HepG2 (cell line): ENCODE measurements around the gene ACTA2. TPM values are rescaled to one million over a fixed set of nuclear protein-coding genes. Genes with fewer than 3 reads are reported as not detected.

Experiments
- AGO1 ChIP-seq: fragments of 200-400 bp; formaldehyde crosslinking; IDR thresholded peaks from 2 replicates; pipeline ENCODE4 v1.6.1; 2017; ENCODE audit warnings: mild to moderate bottlenecking, low read depth, low read length, moderate library complexity; ENCODE audit not compliant: poor library complexity, severe bottlenecking
- CBX5 ChIP-seq: sonication (generic); formaldehyde crosslinking; IDR thresholded peaks from 2 replicates; pipeline ENCODE4 v1.4.0; 2020; ENCODE audit warnings: missing genetic modification reagents, borderline replicate concordance
- GABPB1 ChIP-seq: IDR thresholded peaks from 2 replicates; pipeline ENCODE4 v1.6.1; 2016; ENCODE audit warnings: mild to moderate bottlenecking, missing genetic modification reagents, moderate library complexity, missing compliant biosample characterization
- HMGA1 ChIP-seq: sonication (generic); formaldehyde crosslinking; conservative IDR thresholded peaks from 2 replicates; pipeline ENCODE4 v1.4.0; 2020; ENCODE audit warnings: missing genetic modification reagents
- NCOA1 ChIP-seq: sonication (generic); formaldehyde crosslinking; IDR thresholded peaks from 2 replicates; pipeline ENCODE4 v1.9.0; 2021; ENCODE audit warnings: missing genetic modification reagents
- NONO ChIP-seq, 2 experiments: fragments of 450-650 bp in 1 of 2; sonication (generic) in 1 of 2; formaldehyde crosslinking in 1 of 2; IDR thresholded peaks in 1 of 2; conservative IDR thresholded peaks in 1 of 2; 2 replicates each; pipeline versions ENCODE4 v1.6.1 to v1.8.0; 2017 to 2022; ENCODE audit warnings: mild to moderate bottlenecking in 1 of 2, missing genetic modification reagents in 1 of 2, moderate library complexity in 1 of 2
- NRL ChIP-seq: sonication (generic); formaldehyde crosslinking; IDR thresholded peaks from 2 replicates; pipeline ENCODE4 v1.5.0; 2020; ENCODE audit warnings: missing genetic modification reagents, mild to moderate bottlenecking, moderate library complexity, borderline replicate concordance
- SAP130 ChIP-seq: IDR thresholded peaks from 2 replicates; pipeline ENCODE4 v1.6.1; 2016; ENCODE audit warnings: low read depth
- SIX1 ChIP-seq: sonication (generic); formaldehyde crosslinking; IDR thresholded peaks from 2 replicates; pipeline ENCODE4 v1.4.0; 2020; ENCODE audit warnings: missing genetic modification reagents, borderline replicate concordance
- TSC22D2 ChIP-seq: sonication (generic); formaldehyde crosslinking; IDR thresholded peaks from 2 replicates; pipeline ENCODE4 v1.5.1; 2020; ENCODE audit warnings: missing genetic modification reagents, mild to moderate bottlenecking, borderline replicate concordance
- ZBTB1 ChIP-seq: sonication (generic); formaldehyde crosslinking; IDR thresholded peaks from 2 replicates; pipeline ENCODE4 v1.4.0; 2020; ENCODE audit warnings: missing genetic modification reagents, borderline replicate concordance
- ZBTB8A ChIP-seq: sonication (generic); formaldehyde crosslinking; IDR thresholded peaks from 2 replicates; pipeline ENCODE4 v1.4.0; 2020; ENCODE audit warnings: mild to moderate bottlenecking, low read depth, missing genetic modification reagents, borderline replicate concordance
- ZFP41 ChIP-seq: sonication (generic); formaldehyde crosslinking; IDR thresholded peaks from 2 replicates; pipeline ENCODE4 v1.4.0; 2020; ENCODE audit warnings: mild to moderate bottlenecking, missing genetic modification reagents, borderline replicate concordance
- ZKSCAN5 ChIP-seq: sonication (generic); formaldehyde crosslinking; IDR thresholded peaks from 2 replicates; pipeline ENCODE4 v1.5.1; 2020; ENCODE audit warnings: mild to moderate bottlenecking, missing genetic modification reagents
- ZNF180 ChIP-seq: sonication (generic); formaldehyde crosslinking; IDR thresholded peaks from 2 replicates; pipeline ENCODE4 v1.4.0; 2020; ENCODE audit warnings: low read depth, missing genetic modification reagents, borderline replicate concordance
- ZNF367 ChIP-seq: sonication (generic); formaldehyde crosslinking; IDR thresholded peaks from 2 replicates; pipeline ENCODE4 v1.4.0; 2020; ENCODE audit warnings: missing genetic modification reagents, borderline replicate concordance
- polyA plus RNA-seq, 8 experiments: library from polyadenylated mRNA; depleted of rRNA in 3 of 8; stranded (reverse) in 7 of 8; unstranded in 1 of 8; fragments of >200 nt; fragmentation: Illumina TruSeq in 4 of 8; extraction: Trizol in 4 of 8; gene quantifications; 2 replicates each; pipeline versions ENCODE4 v1.2.1 to v1.2.3, GENCODE V29; 2011 to 2016; ENCODE audit warnings: low read depth in 4 of 8, missing spikeins in 1 of 8, mixed read lengths in 1 of 8; ENCODE audit not compliant: insufficient read depth in 1 of 8
- total RNA-seq, 5 experiments: library from RNA; depleted of rRNA; stranded (reverse); fragments of >200 nt; fragmentation: Illumina TruSeq; extraction: Trizol; gene quantifications; 2 replicates each; pipeline ENCODE4 v1.2.3, GENCODE V29; 2016; ENCODE audit warnings: low read depth in 1 of 5
- TF ChIP-seq, protein P1 (sequence below): sonication (generic); formaldehyde crosslinking; IDR thresholded peaks from 2 replicates; pipeline ENCODE4 v1.9.0; 2022; ENCODE audit warnings: low read depth, missing genetic modification reagents
- TF ChIP-seq, protein P2 (sequence below): sonication (generic); formaldehyde crosslinking; IDR thresholded peaks from 2 replicates; pipeline ENCODE4 v1.8.0; 2022; ENCODE audit warnings: mild to moderate bottlenecking, missing genetic modification reagents, moderate library complexity

ACTA2 gene
- total and polyA plus RNA-seq, 2 of the 13 experiments (the other 11 are each of a cell fraction or from before 2014, with no cell fraction given), result 21.8 to 59.9 TPM

- TF ChIP-seq ZBTB8A (CRISPR knock-in tag) (no peak), ZNF180 (CRISPR knock-in tag) (no peak), GABPB1 (CRISPR knock-in tag) (peak; percentile 67; the same call in 1 of the 2 replicates), SIX1 (CRISPR knock-in tag) (no peak), SAP130 (peak; percentile 41; the same call in 1 of the 2 replicates), HMGA1 (no peak), ZFP41 (CRISPR knock-in tag) (no peak), NRL (CRISPR knock-in tag) (peak; percentile 38; the same call in 1 of the 2 replicates), ZNF367 (CRISPR knock-in tag) (no peak), TSC22D2 (CRISPR knock-in tag) (no peak; the same call in 1 of the 2 replicates), NCOA1 (CRISPR knock-in tag) (no peak), CBX5 (no peak; the same call in 1 of the 2 replicates), ZBTB1 (CRISPR knock-in tag) (peak; percentile 14; the same call in 1 of the 2 replicates), NONO (IDR thresholded peaks at IDR 0.05) (no peak), NONO (CRISPR knock-in tag; conservative IDR thresholded peaks at IDR 0.05) (0 out of 2 replicates have a peak, but pooled peaks have one; percentile 33), ZKSCAN5 (CRISPR knock-in tag) (no peak), AGO1 (no peak)
- TF ChIP-seq, protein P1, sequence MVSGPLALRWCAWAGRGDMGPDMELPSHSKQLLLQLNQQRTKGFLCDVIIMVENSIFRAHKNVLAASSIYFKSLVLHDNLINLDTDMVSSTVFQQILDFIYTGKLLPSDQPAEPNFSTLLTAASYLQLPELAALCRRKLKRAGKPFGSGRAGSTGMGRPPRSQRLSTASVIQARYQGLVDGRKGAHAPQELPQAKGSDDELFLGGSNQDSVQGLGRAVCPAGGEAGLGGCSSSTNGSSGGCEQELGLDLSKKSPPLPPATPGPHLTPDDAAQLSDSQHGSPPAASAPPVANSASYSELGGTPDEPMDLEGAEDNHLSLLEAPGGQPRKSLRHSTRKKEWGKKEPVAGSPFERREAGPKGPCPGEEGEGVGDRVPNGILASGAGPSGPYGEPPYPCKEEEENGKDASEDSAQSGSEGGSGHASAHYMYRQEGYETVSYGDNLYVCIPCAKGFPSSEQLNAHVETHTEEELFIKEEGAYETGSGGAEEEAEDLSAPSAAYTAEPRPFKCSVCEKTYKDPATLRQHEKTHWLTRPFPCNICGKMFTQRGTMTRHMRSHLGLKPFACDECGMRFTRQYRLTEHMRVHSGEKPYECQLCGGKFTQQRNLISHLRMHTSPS (CRISPR knock-in tag), result peak; percentile 72
- TF ChIP-seq, protein P2, sequence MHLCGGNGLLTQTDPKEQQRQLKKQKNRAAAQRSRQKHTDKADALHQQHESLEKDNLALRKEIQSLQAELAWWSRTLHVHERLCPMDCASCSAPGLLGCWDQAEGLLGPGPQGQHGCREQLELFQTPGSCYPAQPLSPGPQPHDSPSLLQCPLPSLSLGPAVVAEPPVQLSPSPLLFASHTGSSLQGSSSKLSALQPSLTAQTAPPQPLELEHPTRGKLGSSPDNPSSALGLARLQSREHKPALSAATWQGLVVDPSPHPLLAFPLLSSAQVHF (CRISPR knock-in tag), result no peak
These were observed 38.0 kb upstream of the ACTA2 start, which contains the start of gene FAS (continued) for GRCh38 chr10:88990384-88991160.
